22Rv1 (cell line): ENCODE results near the gene ZNF469.

Source experiments
- ZFX ChIP-seq: fragments of 450-650 bp; IDR thresholded peaks from 2 replicates; pipeline ENCODE4 v1.6.1; 2017; ENCODE audit warnings: antibody characterized with exemption, borderline replicate concordance
- TF ChIP-seq, protein P1 (sequence below): fragments of 450-650 bp; IDR thresholded peaks from 2 replicates; pipeline ENCODE4 v1.5.1; 2017; ENCODE audit warnings: mild to moderate bottlenecking

DNA sequence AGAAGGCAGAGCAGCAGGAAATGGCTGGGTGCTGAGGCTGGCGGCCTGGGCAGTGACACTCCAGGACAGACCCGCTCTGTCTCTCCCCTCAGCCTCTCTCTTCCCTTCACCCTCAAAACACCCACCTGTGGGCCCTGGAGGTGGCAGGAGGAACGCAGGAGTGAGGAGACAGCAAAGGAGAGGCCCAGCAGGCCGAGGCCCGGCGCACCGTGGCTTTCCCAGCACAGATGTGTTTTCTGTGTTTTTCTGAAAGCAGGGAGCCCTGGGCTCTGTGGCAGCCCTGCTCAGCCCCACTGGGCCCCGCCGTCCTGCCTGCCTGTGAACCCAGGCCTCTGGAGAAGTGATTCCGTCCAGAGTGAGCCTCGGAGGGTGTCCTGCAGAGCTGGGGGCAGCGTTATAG lies 30.5 kb downstream of the ZNF469 start:
- TF ChIP-seq, protein P1, sequence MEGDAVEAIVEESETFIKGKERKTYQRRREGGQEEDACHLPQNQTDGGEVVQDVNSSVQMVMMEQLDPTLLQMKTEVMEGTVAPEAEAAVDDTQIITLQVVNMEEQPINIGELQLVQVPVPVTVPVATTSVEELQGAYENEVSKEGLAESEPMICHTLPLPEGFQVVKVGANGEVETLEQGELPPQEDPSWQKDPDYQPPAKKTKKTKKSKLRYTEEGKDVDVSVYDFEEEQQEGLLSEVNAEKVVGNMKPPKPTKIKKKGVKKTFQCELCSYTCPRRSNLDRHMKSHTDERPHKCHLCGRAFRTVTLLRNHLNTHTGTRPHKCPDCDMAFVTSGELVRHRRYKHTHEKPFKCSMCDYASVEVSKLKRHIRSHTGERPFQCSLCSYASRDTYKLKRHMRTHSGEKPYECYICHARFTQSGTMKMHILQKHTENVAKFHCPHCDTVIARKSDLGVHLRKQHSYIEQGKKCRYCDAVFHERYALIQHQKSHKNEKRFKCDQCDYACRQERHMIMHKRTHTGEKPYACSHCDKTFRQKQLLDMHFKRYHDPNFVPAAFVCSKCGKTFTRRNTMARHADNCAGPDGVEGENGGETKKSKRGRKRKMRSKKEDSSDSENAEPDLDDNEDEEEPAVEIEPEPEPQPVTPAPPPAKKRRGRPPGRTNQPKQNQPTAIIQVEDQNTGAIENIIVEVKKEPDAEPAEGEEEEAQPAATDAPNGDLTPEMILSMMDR: no peak
- no peak for TF ChIP-seq ZFX
